Sigmoid colon (tissue), 7 donors: ENCODE results near the gene MAGOH. TPM values are rescaled to one million over a fixed set of nuclear protein-coding genes. Genes with fewer than 3 reads are reported as not detected.
A peak's percentile ranks its signal among the peaks of the same experiment; 100 is the strongest.

Experiments used
- DNase-seq: peaks from one replicate; pipeline ENCODE4 v3.0.0-alpha.2; 2019
- H3K27ac ChIP-seq, 4 donors: fragments of 200-600 bp; sonication (generic); one replicate each; pipeline ENCODE4 v1.5.1; 2016 to 2019; ENCODE audit warnings: mild to moderate bottlenecking in 1 of 4
- H3K27me3 ChIP-seq, 3 donors: fragments of 200-600 bp; sonication (generic); one replicate each; pipeline ENCODE4 v1.5.1; 2019; ENCODE audit warnings: mild to moderate bottlenecking in 1 of 3
- H3K36me3 ChIP-seq, 4 donors: fragments of 200-600 bp; sonication (generic); one replicate each; pipeline ENCODE4 v1.5.1; 2016 to 2019
- H3K4me1 ChIP-seq, 4 donors: fragments of 200-600 bp; sonication (generic); one replicate each; pipeline ENCODE4 v1.5.1; 2017 to 2019
- H3K4me3 ChIP-seq, 4 donors: fragments of 200-600 bp; sonication (generic); one replicate each; pipeline ENCODE4 v1.5.1; 2017 to 2019; ENCODE audit warnings: mild to moderate bottlenecking in 2 of 4, moderate library complexity in 1 of 4
- H3K9me3 ChIP-seq, 4 donors: fragments of 200-600 bp in 3 of 4; sonication (generic) in 3 of 4; one replicate each; pipeline versions ENCODE4 v1.5.1 to v1.6.1; 2013 to 2019
- CTCF ChIP-seq, 4 experiments: fragments of 450-650 bp in 3 of 4; fragments of 200-600 bp in 1 of 4; IDR thresholded peaks; one replicate each; pipeline ENCODE4 v1.5.1; 2016 to 2019; ENCODE audit warnings: antibody characterized with exemption in 4 of 4, mild to moderate bottlenecking in 3 of 4, moderate library complexity in 2 of 4
- EP300 ChIP-seq, 4 donors: sonication (generic); formaldehyde crosslinking; IDR thresholded peaks; one replicate each; pipeline ENCODE4 v1.6.1; 2017; ENCODE audit warnings: antibody characterized with exemption in 4 of 4
- POLR2A ChIP-seq, 2 donors: fragments of 450-650 bp; IDR thresholded peaks; one replicate each; pipeline ENCODE4 v1.6.1; 2016; ENCODE audit warnings: antibody characterized with exemption in 2 of 2, mild to moderate bottlenecking in 2 of 2, moderate library complexity in 2 of 2
- POLR2AphosphoS5 ChIP-seq, 4 donors: sonication (generic); formaldehyde crosslinking; IDR thresholded peaks; one replicate each; pipeline ENCODE4 v1.6.1; 2017; ENCODE audit warnings: antibody characterized with exemption in 4 of 4
- WGBS, 2 donors: extraction: QIAGEN DNeasy Blood & Tissue Kit; methylation state at CpG; one replicate each; pipeline ENCODE4 v1.1.7; 2013; 5-methylcytosine and 5-hydroxymethylcytosine counted together
- intact Hi-C: fragments of 100-400 bp; cut with DNase I; formaldehyde crosslinking; loops from one replicate; pipeline ENCODE4 v1.15.1; 2023
- polyA plus RNA-seq, 3 donors: library from polyadenylated mRNA; stranded (reverse); fragments of 200-250 nt; gene quantifications; one replicate each; pipeline ENCODE4 v1.2.3, GENCODE V29; 2013
- total RNA-seq, 4 donors: library from RNA; depleted of rRNA; stranded (reverse); fragments of >200 nt; gene quantifications; one replicate each; pipeline ENCODE4 v1.1.0, GENCODE V29; 2016
- donor health status: healthy with polysubstance abuse.
- donor health status: Bipolar disorder and iron deficiency.
- donor health status: healthy.

MAGOH gene
- total and polyA plus RNA-seq, 7 donors: 12.2 to 98.4 (median 46.4) TPM

- DNase-seq: no peak
- Histone ChIP-seq H3K4me1 (peaks cover 0 to under 1% (median under 1%) of the 10 kb centered on the region in 4 donors), H3K4me3 (no peak overlapping the region), H3K9me3 (no peaks in the 10 kb centered on the region), H3K36me3 (no peaks in the 10 kb centered on the region), H3K27ac (no peak overlapping the region), H3K27me3 (no peaks in the 10 kb centered on the region)
- intact Hi-C loops: no loop called here
- TF ChIP-seq CTCF (IDR thresholded peaks at IDR 0.05) (no peak), EP300 (IDR thresholded peaks at IDR 0.05) (no peak), POLR2A (IDR thresholded peaks at IDR 0.05) (no peak), POLR2AphosphoS5 (IDR thresholded peaks at IDR 0.05) (no peak)
- WGBS, 2 donors: 65 to 69% methylated on average over 4 of the region's 4 CpGs
Measured at GRCh38 chr1:53244141-53244540, 5.8 kb upstream of the MAGOH start.

GRCh38 chr1:53242381-53242780, 4.1 kb upstream of the MAGOH start:
- intact Hi-C loops: no loop called here
- Histone ChIP-seq H3K36me3 (no peaks in the 10 kb centered on the region), H3K27me3 (no peaks in the 10 kb centered on the region), H3K27ac (no peak overlapping the region), H3K9me3 (no peaks in the 10 kb centered on the region), H3K4me3 (no peak overlapping the region), H3K4me1 (peaks cover 0 to 11% (median 7%) of the 10 kb centered on the region in 4 donors)
- DNase-seq: no peak
- TF ChIP-seq POLR2A (IDR thresholded peaks at IDR 0.05): no peak
- no peak for TF ChIP-seq CTCF (IDR thresholded peaks at IDR 0.05)
- TF ChIP-seq EP300 (IDR thresholded peaks at IDR 0.05): no peak
- TF ChIP-seq POLR2AphosphoS5 (IDR thresholded peaks at IDR 0.05): no peak
- WGBS, 2 donors: 79 to 84% methylated on average over 4 of the region's 4 CpGs

GRCh38 chr1:53241828-53242227, 3.5 kb upstream of the MAGOH start:
- Histone ChIP-seq H3K4me3 (no peak overlapping the region), H3K27ac (no peak overlapping the region), H3K27me3 (no peaks in the 10 kb centered on the region), H3K4me1 (peaks cover 0 to 16% (median 13%) of the 10 kb centered on the region in 4 donors), H3K9me3 (no peaks in the 10 kb centered on the region), H3K36me3 (no peaks in the 10 kb centered on the region)
- TF ChIP-seq CTCF (IDR thresholded peaks at IDR 0.05) (no peak), POLR2AphosphoS5 (IDR thresholded peaks at IDR 0.05) (no peak), EP300 (IDR thresholded peaks at IDR 0.05) (no peak), POLR2A (IDR thresholded peaks at IDR 0.05) (no peak)
- intact Hi-C loops: no loop called here
- 80 to 87% methylated on average over 2 of the region's 2 CpGs for WGBS, 2 donors
- no peak for DNase-seq

- no peak for TF ChIP-seq POLR2A (IDR thresholded peaks at IDR 0.05)
- TF ChIP-seq POLR2AphosphoS5 (IDR thresholded peaks at IDR 0.05): no peak
- TF ChIP-seq EP300 (IDR thresholded peaks at IDR 0.05): no peak
- TF ChIP-seq CTCF (IDR thresholded peaks at IDR 0.05): no peak
- Histone ChIP-seq H3K4me3 (peak overlapping the region; percentile 87 to 97 (median 92)), H3K27me3 (no peaks in the 10 kb centered on the region), H3K4me1 (peaks cover 0 to 25% (median 21%) of the 10 kb centered on the region in 4 donors), H3K36me3 (peaks cover 15 to 37% (median 20%) of the 10 kb centered on the region in 4 donors), H3K9me3 (no peaks in the 10 kb centered on the region), H3K27ac (peak overlapping the region in 3 of 4 donors; percentile 76 to 86 (median 82))
- no peak for DNase-seq
- 25 to 30% methylated on average over 8 of the region's 8 CpGs for WGBS, 2 donors
- intact Hi-C loops: loop anchor here (5.0 kb wide), 1 partner anchor 90 kb away; the partner anchor contains the start of gene LRP8
Measured at GRCh38 chr1:53237638-53238037, 680 bp downstream of the MAGOH start.

GRCh38 chr1:53220962-53221286, 17.4 kb downstream of the MAGOH start:
- peaks cover 0 to 17% (median 16%) of the 10 kb centered on the region in 4 donors for H3K4me1 ChIP-seq
- peak overlapping the region; percentile 93 to 99 (median 96) for H3K27ac ChIP-seq
- no peak for DNase-seq
- 33 to 51% methylated on average over 3 of the region's 3 CpGs for WGBS, 2 donors
- H3K4me3 ChIP-seq: peak overlapping the region; percentile 56 to 89 (median 82)
- intact Hi-C loops: loop anchor here (1.0 kb wide), 1 partner anchor 24 kb away; no protein-coding TSS in a partner anchor
- TF ChIP-seq CTCF (IDR thresholded peaks at IDR 0.05) (no peak), POLR2A (IDR thresholded peaks at IDR 0.05) (no peak), POLR2AphosphoS5 (IDR thresholded peaks at IDR 0.05) (no peak), EP300 (IDR thresholded peaks at IDR 0.05) (no peak)
- H3K9me3 ChIP-seq: no peaks in the 10 kb centered on the region
- peaks cover 0 to 30% (median 3%) of the 10 kb centered on the region in 4 donors for H3K36me3 ChIP-seq
- no peaks in the 10 kb centered on the region for H3K27me3 ChIP-seq
